Activated CD4-positive, alpha-beta T cell treated with anti-CD3 and anti-CD28 coated beads, Interleukin-10, Interleukin-2, amounts not matched to agents 100 ng/mL and 50 ng/mL, durations not matched to agents 16 hours and 8 hours (primary cell): ENCODE measurements around the gene TLL1.
A peak's percentile ranks its signal among the peaks of the same experiment; 100 is the strongest.

Source experiments
- DNase-seq: peaks from one replicate; pipeline ENCODE4 v3.0.0-alpha.2; 2020

Gene TLL1

GRCh38 chr4:166066936-166067335 lies 193.9 kb downstream of the TLL1 start:
- no peak for DNase-seq

- DNase-seq, result no peak
Measured at GRCh38 chr4:166067915-166068314, 194.9 kb downstream of the TLL1 start.

- no peak for DNase-seq
Measured at GRCh38 chr4:166073783-166074182, 200.7 kb downstream of the TLL1 start.

- no peak for DNase-seq
Measured at GRCh38 chr4:166075599-166075998, 202.6 kb downstream of the TLL1 start.

GRCh38 chr4:166077782-166078181 lies 204.7 kb downstream of the TLL1 start:
- DNase-seq, result no peak

GRCh38 chr4:166078383-166078782 lies 205.3 kb downstream of the TLL1 start:
- no peak for DNase-seq

- no peak for DNase-seq
Measured at GRCh38 chr4:166078955-166079354, 205.9 kb downstream of the TLL1 start.

GRCh38 chr4:166087569-166087968 lies 214.5 kb downstream of the TLL1 start:
- DNase-seq, result no peak

- no peak for DNase-seq
Measured at GRCh38 chr4:166088576-166088975, 215.5 kb downstream of the TLL1 start.

- DNase-seq, result no peak
Measured at GRCh38 chr4:166091146-166091545, 218.1 kb downstream of the TLL1 start.

GRCh38 chr4:166091912-166092510 lies 219.0 kb downstream of the TLL1 start:
- DNase-seq, result peak; percentile 41

- no peak for DNase-seq
Measured at GRCh38 chr4:166092797-166093290, 219.8 kb downstream of the TLL1 start.

GRCh38 chr4:166104623-166105022 lies 231.6 kb downstream of the TLL1 start:
- no peak for DNase-seq

- DNase-seq, result no peak
Measured at GRCh38 chr4:166121897-166122296, 248.9 kb downstream of the TLL1 start.

- DNase-seq, result no peak
Measured at GRCh38 chr4:166123546-166123945, 250.5 kb downstream of the TLL1 start.

- no peak for DNase-seq
Measured at GRCh38 chr4:166128403-166128802, 255.4 kb downstream of the TLL1 start.

GRCh38 chr4:166134285-166134684 lies 261.2 kb downstream of the TLL1 start:
- DNase-seq, result no peak

- no peak for DNase-seq
Measured at GRCh38 chr4:166140951-166141350, 267.9 kb downstream of the TLL1 start.

GRCh38 chr4:166143227-166143626 lies 270.2 kb downstream of the TLL1 start:
- DNase-seq, result peak; percentile 49

GRCh38 chr4:166144607-166145006 lies 271.6 kb downstream of the TLL1 start:
- DNase-seq, result no peak

- DNase-seq, result no peak
Measured at GRCh38 chr4:166146806-166147540, 273.9 kb downstream of the TLL1 start.
